ENCODE measurements around the gene C6orf120. TPM values are rescaled to one million over a fixed set of nuclear protein-coding genes. Genes with fewer than 3 reads are reported as not detected.

C6orf120 gene
- total and polyA plus RNA-seq, 2 of the 13 experiments (the other 11 are each of a cell fraction or from before 2014, with no cell fraction given), result 21.7 to 29.9 TPM

DNA sequence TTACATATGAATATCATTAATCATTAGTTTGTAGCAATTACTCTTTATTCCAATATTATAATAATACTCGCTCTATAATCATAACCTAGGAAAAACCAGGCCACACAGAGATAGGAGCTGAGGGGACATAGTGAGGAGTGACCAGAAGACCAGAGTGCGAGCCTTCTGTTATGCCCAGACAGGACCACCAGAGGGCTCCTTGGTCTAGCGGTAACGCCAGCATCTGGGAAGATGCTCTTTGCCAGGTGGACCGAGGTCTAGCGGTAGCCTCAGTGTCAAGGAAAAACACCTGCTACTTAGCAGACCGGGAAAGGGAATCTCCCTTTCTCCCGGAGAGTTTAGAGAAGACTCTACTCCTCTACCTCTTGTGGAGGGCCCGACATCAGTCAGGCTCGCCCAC, 4.8 kb upstream of the C6orf120 start (continued):
- TF ChIP-seq, protein P1, sequence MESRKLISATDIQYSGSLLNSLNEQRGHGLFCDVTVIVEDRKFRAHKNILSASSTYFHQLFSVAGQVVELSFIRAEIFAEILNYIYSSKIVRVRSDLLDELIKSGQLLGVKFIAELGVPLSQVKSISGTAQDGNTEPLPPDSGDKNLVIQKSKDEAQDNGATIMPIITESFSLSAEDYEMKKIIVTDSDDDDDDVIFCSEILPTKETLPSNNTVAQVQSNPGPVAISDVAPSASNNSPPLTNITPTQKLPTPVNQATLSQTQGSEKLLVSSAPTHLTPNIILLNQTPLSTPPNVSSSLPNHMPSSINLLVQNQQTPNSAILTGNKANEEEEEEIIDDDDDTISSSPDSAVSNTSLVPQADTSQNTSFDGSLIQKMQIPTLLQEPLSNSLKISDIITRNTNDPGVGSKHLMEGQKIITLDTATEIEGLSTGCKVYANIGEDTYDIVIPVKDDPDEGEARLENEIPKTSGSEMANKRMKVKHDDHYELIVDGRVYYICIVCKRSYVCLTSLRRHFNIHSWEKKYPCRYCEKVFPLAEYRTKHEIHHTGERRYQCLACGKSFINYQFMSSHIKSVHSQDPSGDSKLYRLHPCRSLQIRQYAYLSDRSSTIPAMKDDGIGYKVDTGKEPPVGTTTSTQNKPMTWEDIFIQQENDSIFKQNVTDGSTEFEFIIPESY (CRISPR knock-in tag; IDR thresholded peaks at IDR 0.05), result peak; percentile 100
- peak; percentile 60 for TF ChIP-seq RAD21 (CRISPR knock-in tag; IDR thresholded peaks at IDR 0.05)
- TF ChIP-seq AHR (CRISPR knock-in tag; IDR thresholded peaks at IDR 0.05), result 0 out of 2 replicates have a peak, but pooled peaks have one; percentile 36
- peak; percentile 22; the same call in 1 of the 2 replicates for TF ChIP-seq SP4 (CRISPR knock-in tag; IDR thresholded peaks at IDR 0.05)
- TF ChIP-seq YEATS2 (CRISPR knock-in tag; IDR thresholded peaks at IDR 0.05; ENCODE audit: borderline replicate concordance), result peak; percentile 27; the same call in 1 of the 2 replicates
- TF ChIP-seq STAG1 (CRISPR knock-in tag; IDR thresholded peaks at IDR 0.05), result peak; percentile 80
- TF ChIP-seq CBX5 (CRISPR knock-in tag; IDR thresholded peaks at IDR 0.05; ENCODE audit: borderline replicate concordance), result peak; percentile 55; the same call in 1 of the 2 replicates
- TF ChIP-seq ZNF788 (CRISPR knock-in tag; IDR thresholded peaks at IDR 0.05; ENCODE audit: borderline replicate concordance), result 0 out of 2 replicates have a peak, but pooled peaks have one; percentile 44
- TF ChIP-seq, protein P2, sequence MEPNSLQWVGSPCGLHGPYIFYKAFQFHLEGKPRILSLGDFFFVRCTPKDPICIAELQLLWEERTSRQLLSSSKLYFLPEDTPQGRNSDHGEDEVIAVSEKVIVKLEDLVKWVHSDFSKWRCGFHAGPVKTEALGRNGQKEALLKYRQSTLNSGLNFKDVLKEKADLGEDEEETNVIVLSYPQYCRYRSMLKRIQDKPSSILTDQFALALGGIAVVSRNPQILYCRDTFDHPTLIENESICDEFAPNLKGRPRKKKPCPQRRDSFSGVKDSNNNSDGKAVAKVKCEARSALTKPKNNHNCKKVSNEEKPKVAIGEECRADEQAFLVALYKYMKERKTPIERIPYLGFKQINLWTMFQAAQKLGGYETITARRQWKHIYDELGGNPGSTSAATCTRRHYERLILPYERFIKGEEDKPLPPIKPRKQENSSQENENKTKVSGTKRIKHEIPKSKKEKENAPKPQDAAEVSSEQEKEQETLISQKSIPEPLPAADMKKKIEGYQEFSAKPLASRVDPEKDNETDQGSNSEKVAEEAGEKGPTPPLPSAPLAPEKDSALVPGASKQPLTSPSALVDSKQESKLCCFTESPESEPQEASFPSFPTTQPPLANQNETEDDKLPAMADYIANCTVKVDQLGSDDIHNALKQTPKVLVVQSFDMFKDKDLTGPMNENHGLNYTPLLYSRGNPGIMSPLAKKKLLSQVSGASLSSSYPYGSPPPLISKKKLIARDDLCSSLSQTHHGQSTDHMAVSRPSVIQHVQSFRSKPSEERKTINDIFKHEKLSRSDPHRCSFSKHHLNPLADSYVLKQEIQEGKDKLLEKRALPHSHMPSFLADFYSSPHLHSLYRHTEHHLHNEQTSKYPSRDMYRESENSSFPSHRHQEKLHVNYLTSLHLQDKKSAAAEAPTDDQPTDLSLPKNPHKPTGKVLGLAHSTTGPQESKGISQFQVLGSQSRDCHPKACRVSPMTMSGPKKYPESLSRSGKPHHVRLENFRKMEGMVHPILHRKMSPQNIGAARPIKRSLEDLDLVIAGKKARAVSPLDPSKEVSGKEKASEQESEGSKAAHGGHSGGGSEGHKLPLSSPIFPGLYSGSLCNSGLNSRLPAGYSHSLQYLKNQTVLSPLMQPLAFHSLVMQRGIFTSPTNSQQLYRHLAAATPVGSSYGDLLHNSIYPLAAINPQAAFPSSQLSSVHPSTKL (CRISPR knock-in tag; IDR thresholded peaks at IDR 0.05), result 0 out of 2 replicates have a peak, but pooled peaks have one; percentile 23
- TF ChIP-seq IRF2 (CRISPR knock-in tag; IDR thresholded peaks at IDR 0.05), result 0 out of 2 replicates have a peak, but pooled peaks have one; percentile 26
- TF ChIP-seq FOSL2 (CRISPR knock-in tag; IDR thresholded peaks at IDR 0.05), result 0 out of 2 replicates have a peak, but pooled peaks have one; percentile 14
- 0 out of 2 replicates have a peak, but pooled peaks have one; percentile 23 for TF ChIP-seq ZNF331 (CRISPR knock-in tag; IDR thresholded peaks at IDR 0.05)
- TF ChIP-seq GATAD2A (CRISPR knock-in tag; IDR thresholded peaks at IDR 0.05), result 0 out of 2 replicates have a peak, but pooled peaks have one; percentile 33
- peak; percentile 38; the same call in 1 of the 2 replicates for TF ChIP-seq KDM2A (CRISPR knock-in tag; IDR thresholded peaks at IDR 0.05; ENCODE audit: borderline replicate concordance, low read depth)
